ENCODE measurements around the gene GLS.
"Not testable (repeated sequence)": the region's sequence is repeated elsewhere in the genome, so short reads cannot be mapped to it uniquely, and the experiment has no call there.

The GLS gene

DNA sequence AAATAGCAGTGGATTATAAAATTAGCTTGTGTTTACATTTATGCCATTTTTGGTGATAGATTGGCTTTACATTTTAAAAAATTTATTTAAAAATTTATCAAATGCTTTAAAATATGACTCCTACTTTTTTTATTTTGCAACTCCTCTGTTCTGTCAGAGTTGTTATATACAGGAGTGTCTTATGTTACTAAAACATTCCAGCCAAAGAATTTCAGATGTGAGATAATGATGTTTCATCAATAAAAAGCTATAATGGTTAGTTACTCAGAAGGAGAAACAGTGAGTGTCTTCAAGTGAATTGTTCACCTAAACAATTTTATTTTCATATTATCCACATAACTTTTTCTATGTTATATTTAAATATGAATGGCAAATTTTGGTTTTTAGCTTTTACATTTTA is 52.7 kb downstream of the GLS start:
- no peak for DNase-seq (ENCODE audit: low read depth)

DNA sequence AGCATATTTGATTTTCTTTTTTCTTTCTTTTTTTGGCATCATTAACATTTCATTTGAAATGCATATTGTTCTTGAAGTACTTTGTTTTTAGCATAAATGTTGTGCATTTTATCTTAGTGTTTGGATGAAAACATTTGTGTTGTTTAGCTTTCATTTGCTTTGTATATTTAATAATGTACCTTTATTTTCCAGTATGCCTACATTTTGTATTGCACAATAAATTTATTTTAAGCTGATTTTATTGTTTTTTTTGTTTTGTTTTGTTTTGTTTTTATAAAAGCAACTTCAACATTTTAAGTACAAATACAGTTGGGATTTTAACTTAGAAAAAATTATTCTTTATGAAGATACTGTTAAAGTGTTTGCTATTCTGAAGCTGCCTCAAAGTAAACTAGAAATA is 54.4 kb downstream of the GLS start:
- DNase-seq (ENCODE audit: low read depth), result no peak

DNA sequence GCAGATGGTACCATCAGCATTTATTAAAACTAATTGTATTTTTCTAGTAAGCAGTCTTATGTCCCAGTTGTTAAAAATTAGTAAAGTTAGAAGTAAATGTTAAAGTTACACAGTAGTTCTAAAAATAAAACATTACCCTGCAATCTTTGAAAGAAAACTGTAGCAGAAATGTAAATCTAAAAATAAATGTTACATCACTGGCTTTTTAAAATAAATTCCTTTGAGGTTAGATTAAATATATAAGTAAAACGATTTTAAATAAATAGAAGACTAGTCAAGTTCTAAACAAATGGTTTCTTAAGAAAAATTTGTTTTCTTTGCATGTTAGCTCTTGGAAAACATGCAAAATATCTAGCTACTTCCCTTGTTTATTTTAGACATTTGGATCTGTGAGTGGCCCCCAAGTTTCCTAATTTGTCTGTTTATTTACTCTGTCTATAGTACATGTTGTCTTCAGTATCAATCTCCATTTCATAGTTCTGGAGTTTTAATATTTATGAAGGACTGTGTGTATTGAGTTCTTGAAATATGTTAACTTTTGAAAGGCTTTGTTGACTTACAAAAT is 58.2 kb downstream of the GLS start:
- DNase-seq (ENCODE audit: low read depth), result no peak

DNA sequence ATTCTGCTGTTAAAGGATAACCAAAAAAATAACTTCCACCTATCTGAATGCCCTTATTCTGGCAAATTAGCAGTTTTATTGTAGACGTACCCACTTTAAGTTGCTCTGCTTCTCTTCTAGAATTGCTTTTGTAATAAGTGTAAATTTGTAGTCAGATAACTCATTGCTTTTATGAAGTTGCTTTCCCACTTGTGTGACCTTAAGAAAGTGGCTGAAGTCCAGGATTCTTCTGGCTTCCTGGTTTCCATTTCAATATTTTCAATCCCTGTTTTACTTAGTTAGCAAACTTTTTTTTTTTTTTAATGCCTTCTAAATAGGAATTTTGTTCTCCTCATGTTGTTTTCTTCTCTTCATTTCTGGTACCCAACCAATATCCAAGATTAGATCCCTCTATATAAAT is 59.8 kb downstream of the GLS start:
- no peak for DNase-seq (ENCODE audit: low read depth)

DNA sequence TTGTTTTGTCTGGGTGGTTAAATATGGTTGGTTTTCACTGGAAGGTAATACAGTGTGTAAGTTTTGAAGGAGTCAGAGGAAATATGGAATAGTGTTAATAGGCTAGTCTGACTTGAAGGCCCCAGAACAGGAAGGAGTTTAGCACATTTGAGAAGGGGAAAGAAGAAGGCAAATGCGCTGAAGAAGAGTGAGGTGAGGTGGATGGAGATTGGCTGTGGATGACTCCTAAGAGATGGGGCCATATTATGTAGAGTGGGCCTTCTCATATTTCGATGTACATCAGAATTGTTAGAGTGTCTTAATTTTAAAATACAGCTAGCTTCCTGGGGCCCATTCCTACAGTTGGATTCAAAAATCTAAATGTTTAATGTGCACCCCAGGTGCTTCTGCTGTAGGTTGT is 61.0 kb downstream of the GLS start:
- DNase-seq (ENCODE audit: low read depth), result no peak

DNA sequence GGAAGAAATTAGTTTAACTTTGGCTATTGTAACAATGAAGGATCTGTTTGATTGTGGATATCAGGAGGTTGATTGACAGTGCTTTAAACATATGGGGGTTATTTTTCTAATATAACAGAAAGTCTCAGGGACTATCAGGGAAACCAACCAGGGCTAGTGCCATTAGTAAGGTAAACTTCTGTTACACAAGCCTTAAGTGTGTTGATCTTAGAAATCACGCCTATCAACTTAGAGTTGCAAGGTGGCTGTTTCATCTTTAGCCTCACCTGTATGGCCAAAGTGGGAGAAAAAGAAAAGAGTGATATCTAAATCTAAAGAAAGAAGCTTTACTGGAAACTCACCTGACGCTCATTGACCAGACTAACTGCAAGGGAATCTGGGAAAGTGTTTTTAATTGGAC is 62.1 kb downstream of the GLS start:
- DNase-seq (ENCODE audit: low read depth), result no peak

DNA sequence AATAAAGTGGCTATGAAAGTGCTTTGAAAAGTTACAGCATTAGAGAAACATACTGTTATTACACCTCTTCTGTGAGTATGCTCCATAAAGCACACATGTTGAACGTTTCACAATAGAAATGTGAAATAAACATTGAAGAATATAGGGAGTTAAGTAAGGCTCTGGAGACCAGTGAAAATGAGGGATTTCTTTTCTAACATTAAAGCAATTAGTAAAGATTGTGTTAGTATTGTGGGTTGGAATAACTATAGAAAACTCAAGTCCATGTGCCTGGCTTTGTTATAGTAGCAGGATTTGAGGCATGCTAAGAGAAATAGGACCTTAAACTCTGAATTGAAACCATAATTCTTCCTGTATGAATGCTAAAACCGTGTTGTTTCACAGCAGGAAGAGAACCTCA is 63.1 kb downstream of the GLS start:
- no peak for DNase-seq (ENCODE audit: low read depth)

DNA sequence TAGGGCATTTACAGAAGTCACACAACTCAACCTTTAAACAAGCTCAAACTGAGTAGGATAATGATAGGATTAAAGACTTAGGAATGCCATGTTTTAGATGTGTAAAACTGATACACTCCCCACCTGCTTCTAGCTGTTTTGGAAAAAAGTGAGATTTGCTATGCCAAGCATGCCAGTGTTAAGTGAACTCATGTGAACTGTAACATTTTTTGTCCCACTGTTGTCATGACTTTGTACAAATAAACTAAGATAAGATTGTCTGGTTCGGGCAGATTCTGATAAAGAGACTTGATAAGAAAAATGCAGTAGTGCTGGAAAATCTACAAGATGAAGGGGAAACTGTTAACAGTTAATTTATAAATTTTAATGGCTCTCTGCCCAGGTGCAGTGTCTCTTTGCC is 66.5 kb downstream of the GLS start:
- DNase-seq (ENCODE audit: low read depth), result no peak

DNA sequence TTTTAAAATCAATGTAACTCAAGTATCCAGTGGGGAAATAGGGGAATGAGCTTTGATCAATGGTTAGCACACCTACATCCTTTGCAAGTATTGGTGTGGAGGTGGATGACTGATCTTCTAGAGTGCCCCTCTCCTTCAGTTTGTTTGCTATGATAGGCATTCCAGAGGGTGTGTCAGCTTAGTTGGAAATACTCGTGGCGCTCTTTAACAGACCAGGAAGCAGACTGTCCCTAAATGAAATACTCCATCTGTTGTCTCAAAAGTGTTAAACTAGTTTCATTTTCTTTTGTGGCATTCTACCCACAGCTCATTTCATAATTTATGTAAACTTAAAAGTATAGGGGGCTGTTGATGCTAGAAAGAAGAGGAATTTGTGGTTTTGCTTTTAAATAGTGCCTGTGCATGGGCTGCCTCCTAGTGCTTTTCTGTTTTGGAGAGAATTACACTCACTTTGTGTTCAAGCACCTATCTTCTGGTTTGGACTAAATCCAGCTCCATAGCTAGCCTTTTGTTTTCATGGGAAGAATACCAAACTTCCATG is 67.2 kb downstream of the GLS start:
- DNase-seq (ENCODE audit: low read depth), result no peak

DNA sequence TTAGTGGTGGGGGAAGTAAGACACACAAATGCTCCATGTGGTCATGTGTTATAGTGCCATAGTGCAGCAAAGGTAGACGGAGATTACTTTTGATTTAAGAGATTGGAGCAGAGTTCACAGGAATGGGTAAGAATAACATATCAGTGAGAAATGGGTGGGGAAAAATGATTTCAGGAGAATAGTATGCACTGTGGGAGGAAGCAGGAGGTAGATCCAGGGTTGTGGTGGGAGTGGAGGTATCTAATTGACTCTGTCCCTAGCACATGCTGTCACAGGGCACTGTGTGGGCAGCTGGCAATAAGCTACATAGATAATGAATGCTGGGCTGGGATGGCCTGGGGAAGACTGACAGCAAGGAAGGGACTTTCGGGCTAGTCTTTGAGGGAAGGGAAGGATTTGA is 68.0 kb downstream of the GLS start:
- no peak for DNase-seq (ENCODE audit: low read depth)

DNA sequence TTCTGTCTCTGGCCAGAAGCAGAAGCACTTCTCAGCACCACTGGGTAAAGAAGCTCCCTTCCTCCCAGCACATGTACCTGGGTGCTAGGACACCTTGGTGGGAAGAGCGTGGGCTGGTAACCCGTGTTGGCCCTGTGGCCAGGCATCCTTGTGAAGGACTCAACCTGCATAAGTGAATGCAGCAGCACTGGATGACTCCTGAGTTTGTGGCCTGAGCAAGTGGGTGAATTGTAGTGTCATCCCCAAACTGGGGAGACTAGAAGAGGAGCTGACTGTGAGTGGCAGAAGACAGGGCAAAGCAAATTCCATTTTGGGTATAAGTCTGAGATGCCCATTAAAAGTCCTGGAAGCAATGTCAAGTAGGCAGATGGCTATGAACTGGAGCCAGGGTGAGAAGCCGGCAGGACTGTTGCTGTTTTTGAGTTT is 70.0 kb downstream of the GLS start:
- no peak for DNase-seq (ENCODE audit: low read depth)

DNA sequence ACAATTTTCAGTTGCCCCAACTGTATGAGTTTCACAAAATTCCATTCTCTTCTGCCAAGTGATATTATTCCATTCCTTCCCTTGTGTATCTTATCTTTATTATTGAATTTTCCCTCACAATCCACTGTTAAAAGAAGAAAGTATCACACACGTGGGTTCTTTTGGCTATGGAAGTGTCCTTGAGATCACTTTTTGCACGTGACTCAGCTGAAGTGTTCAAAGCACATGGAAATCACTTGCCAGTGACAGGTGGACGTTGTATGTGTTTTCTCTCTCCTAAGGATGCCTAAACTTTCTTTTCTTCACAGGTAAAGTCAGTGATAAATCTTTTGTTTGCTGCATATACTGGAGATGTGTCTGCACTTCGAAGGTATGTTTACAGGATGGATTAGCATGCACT is 72.6 kb downstream of the GLS start:
- DNase-seq (ENCODE audit: low read depth), result no peak

DNA sequence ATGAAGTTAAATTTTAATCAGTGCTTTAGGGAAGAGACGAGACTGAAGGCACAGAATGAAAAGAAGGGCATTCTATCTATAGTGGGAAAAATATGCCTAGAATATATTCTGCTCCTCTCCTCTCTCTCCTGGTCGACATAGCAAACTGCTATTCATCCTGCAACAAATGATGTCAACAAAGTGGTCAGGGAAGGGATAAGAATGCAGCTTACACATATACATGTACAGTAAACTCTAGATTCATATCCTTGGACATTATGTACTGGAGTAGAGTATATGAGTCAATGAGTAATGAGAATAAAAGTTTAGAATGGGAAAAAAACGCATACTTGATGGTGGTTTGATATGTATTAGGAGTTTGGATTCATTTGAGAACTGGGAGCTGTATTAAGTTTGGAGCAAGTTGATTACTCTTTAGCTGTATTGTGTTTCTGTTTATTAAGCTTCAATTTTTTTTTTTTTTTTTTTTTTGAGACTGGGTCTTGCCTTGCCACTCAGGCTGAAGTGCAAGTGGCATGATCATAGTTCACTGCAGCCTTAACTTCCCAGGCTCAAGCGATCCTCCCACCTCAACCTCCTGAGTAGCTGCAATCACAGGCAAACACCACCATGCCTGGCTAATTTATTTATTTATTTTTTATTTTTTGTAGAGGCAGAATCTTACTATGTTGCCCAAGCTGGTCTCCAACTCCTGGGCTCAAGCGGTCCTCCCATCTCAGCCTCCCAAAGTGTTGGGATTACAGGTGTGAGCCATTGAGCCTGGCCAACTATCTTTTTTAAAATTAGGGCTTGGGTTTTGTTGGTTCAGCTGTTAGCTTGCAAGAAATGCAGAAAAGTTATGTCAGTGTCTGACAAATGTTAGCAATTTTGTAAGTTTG is 79.5 kb downstream of the GLS start:
- no peak for DNase-seq (ENCODE audit: low read depth)

DNA sequence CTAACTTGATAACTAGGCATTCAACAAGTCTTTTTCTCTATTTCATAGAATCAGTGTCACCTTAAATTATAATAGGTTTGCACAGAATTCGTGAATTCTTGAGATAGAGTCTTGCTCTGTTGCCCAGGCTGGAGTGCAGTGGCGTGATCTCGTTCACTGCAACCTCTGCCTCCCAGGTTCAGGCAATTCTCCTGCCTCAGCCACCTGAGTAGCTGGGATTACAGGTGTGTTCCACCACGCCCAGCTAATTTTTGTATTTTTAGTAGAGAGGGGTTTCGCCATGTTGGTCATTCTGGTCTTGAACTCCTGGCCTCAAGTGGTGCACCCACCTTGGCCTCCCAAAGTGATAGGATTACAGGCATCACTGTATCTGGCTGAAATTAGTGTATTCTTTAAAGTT is 80.5 kb downstream of the GLS start:
- not testable (repeated sequence) for DNase-seq (ENCODE audit: low read depth)

DNA sequence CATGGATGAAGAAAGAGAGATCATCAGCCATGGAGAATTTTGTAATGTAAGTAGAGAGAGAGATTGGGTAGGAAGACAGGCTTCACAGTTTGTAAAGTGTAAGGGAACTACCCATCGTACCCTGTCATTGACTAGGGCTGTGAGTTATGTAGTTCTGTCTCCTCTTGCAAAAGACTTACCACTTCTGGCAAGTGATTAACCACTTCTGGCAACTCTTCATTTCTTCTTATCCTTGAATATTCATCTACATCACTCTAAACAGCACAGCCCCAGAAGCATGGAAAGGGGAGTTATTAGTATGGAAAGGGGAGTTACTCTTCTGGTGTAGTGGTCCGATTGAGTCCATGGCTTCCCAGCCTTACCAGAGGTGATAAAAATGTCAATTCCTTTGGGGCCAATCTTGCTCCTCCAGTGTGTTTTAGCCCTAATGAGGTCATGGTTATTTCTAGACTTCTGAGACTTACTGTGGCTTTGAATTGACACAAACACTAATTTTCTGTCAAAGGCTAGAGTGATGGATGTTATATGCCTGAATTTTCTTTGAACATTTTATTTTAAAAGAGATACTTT is 81.4 kb downstream of the GLS start:
- DNase-seq (ENCODE audit: low read depth), result no peak

DNA sequence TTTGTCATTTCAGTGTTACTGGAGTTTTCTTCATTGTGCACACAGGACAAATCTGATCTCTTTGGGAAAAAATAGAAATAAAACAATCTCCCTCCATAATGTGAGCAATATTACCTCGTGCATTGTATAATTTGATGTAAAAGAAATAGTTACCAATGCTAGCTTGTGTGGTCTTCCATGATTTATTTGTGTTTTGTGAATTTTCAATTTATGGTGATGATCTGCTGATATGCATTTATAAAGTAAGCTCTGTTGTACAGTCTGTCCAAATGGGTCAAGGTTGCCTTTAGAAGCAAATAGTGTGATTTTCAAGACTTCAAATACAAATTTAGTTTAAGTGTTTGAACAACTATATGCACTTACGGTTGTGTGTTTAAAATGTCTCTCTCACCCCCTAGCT is 82.5 kb downstream of the GLS start:
- no peak for DNase-seq (ENCODE audit: low read depth)

DNA sequence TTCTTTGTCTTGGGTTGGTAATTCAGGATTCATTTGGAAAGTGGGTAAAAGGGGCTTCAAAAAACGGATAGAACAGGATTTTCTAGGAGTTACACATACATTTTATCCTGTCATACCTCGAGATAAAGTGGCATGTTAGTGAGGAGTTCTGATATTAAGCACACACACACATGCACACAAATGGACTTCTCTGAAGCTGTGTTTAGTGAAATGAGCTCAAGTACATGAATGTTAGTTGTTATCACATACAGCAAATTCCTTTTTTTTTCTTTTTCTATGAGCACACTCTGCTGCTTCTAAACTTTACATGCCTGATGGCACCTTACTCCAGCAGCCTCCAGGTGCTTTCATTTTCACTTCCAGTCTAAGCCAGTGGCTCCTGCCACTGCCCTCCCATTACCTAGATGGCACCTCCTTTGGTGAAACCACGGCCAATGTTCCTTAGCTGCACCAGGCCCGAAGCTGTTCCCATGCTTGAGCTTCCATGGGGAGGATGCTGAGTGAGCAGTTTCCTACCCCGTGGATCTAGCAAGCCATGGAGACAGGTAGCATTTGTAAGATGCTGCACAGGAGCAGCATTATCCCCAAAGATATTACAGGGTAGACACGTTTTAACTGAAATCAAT is 83.7 kb downstream of the GLS start:
- no peak for DNase-seq (ENCODE audit: low read depth)

DNA sequence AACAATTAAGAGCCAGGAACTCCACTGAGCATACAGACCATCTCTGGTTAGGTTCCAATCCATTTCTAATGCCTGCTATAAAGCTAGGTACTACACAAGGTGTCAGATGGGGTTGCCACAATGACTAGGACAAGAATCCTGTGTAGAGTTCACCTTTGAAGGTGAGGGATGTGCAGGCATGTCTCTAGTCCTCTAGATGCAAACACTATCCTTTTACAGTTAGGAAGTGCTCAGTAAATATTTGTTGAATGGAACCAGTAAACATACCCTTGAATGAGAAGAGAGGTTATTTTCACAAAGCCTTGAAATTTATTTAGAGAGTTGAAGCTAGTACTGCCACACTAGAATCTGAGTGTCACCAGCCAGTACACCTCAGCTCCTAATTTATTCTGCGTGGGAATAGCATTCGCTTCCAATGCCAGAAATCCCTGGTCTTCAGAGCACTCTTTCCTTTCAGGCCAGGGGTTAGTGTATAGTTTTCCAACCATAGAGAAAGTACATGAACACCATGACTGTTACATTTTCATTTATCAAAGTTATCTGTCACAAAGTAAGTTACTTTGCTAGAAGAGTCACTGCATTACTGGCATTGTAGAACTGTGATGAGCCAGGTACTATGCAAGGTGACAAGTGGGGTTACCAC is 85.1 kb downstream of the GLS start:
- no peak for DNase-seq (ENCODE audit: low read depth)

DNA sequence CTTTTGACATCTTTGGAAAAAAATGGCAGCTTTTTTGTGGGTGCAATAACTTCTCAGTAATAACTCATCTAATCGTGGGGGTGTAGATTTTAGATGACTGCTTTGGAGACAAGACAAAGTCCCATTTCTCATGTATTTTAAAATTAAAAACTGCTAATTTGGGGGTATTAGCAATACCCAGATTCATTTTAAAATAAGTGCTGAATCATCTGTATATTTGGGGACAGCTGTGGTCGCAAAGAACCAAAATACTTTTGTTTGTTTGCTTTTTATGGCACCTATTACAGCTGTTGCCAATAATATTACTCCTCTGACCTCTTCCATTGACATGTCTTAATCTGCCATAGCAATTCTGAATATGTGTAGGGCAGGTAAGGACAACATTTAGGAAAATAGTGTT is 87.9 kb downstream of the GLS start:
- DNase-seq (ENCODE audit: low read depth), result no peak

DNA sequence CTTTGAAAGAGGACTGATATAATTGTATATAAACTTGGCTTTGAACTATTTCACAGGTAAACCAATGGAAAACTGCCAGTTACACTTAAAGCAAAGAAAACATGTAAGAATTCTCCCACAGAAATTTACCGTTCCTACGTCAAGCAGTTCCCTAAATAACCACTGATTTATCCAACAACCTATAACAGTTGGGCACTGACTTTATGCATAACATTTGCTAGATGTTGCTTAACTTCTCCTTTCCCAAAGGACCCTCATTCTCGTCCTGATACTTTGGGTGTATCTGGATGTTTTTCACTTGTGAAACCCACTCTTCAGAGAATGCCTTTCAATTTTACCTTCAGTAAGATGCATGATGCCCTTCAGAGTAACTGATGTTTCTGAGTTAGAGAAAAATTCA is 89.5 kb downstream of the GLS start:
- no peak for DNase-seq (ENCODE audit: low read depth)

DNA sequence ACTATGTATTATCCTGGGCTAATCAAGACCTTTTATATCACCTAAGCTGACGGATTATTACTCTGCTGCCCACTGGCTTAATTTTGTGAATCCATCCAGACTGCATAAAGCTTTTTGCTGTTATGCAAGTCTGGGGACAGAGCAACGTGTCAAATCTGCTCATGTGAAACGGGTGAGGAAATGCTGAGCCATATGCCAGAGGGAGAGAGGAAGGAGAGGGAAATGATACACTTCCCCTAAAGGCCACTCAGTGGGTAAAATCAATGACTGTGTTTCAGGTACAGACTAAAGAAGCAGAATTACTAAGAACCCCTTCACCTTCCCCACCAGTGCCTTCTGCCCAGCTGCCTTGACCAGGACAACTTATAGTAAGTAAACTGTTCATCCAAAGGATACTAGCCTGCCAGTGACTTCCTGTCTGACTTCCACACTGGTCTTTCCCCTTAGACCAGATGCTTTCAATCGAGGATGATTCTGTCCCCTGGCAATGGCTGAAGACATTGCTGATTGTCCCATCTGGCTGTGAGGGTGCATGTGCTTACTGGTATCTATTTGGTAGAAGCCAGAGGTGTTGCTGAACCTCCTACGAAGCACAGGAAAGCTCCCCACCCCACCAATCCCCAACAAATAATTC is 90.4 kb downstream of the GLS start:
- no peak for DNase-seq (ENCODE audit: low read depth)

DNA sequence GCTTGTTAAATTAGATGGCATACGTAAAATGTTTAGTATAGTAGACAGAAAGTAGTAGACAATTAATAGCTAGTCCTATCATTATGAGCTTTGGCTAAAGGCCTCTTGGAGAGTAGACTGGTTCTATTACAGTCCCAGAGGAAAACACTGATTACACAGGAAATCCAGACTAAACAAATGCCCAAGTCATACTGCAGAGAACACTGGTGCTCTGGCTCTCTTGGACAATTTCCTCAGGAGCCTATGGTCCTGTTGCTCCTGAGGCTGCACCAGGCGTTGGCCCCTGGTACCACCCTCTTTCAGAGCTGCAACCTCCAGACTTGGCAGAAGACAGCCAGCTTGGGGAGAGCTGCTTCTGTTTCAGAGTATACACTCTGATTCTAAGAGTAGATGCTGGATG is 91.6 kb downstream of the GLS start:
- DNase-seq (ENCODE audit: low read depth), result no peak
